Naive thymus-derived CD8-positive, alpha-beta T cell (primary cell): ENCODE measurements around the gene COL16A1. TPM values are rescaled to one million over a fixed set of nuclear protein-coding genes. Genes with fewer than 3 reads are reported as not detected.

Experiments
- ATAC-seq, 2 donors: fragments of 150-1000 bp; cut with Tn5 transposase in 1 of 2; sonication (Bioruptor Pico), chemical (Tn5 transposase) in 1 of 2; 1 replicate in 1 of 2; 2 replicates in 1 of 2; pipeline ENCODE4 v1.10.0; 2021; ENCODE audit warnings: mild to moderate bottlenecking in 2 of 2, moderate library complexity in 2 of 2
- POLR2A ChIA-PET: fragments of 350-600 bp; sonication (Branson Sonifier 250); formaldehyde crosslinking; loops from one replicate; lab custom pipeline; 2021; ENCODE audit warnings: antibody characterized with exemption; lab: Charles Lee
- DNase-seq, 10 donors: peaks; one replicate each; pipeline versions ENCODE4 v3.0.0 to v3.0.0-alpha.2; 2020 to 2022
- H3K27ac Mint-ChIP-seq, 10 donors: one replicate each; pipeline ENCODE4 v1.8.0; 2020 to 2022; ENCODE audit warnings: mild to moderate bottlenecking in 10 of 10, mixed read lengths in 10 of 10, moderate library complexity in 4 of 10, inconsistent platforms in 1 of 10
- H3K27me3 Mint-ChIP-seq, 5 donors: one replicate each; pipeline ENCODE4 v1.8.0; 2021 to 2022; ENCODE audit warnings: mixed read lengths in 5 of 5
- H3K36me3 Mint-ChIP-seq, 3 donors: one replicate each; pipeline ENCODE4 v1.8.0; 2020 to 2022; ENCODE audit warnings: mixed read lengths in 3 of 3, mild to moderate bottlenecking in 2 of 3, inconsistent platforms in 1 of 3
- H3K4me1 Mint-ChIP-seq, 4 donors: one replicate each; pipeline ENCODE4 v1.8.0; 2021 to 2022; ENCODE audit warnings: mixed read lengths in 4 of 4
- H3K4me3 Mint-ChIP-seq, 10 donors: one replicate each; pipeline ENCODE4 v1.8.0; 2020 to 2022; ENCODE audit warnings: mild to moderate bottlenecking in 10 of 10, mixed read lengths in 10 of 10, moderate library complexity in 6 of 10, inconsistent platforms in 1 of 10
- H3K9me3 Mint-ChIP-seq, 9 donors: one replicate each; pipeline ENCODE4 v1.8.0; 2020 to 2022; ENCODE audit warnings: mixed read lengths in 9 of 9, mild to moderate bottlenecking in 3 of 9, inconsistent platforms in 1 of 9, moderate library complexity in 1 of 9
- polyA plus RNA-seq, 3 donors: library from polyadenylated mRNA; unstranded; fragments of 300-500 nt; fragmentation: Illumina TruSeq; gene quantifications; one replicate each; pipeline ENCODE4 v1.2.3, GENCODE V29; 2021
- total RNA-seq, 8 experiments: library from RNA in 2 of 8; stranded (reverse) in 2 of 8; gene quantifications; one replicate each; pipeline ENCODE4 v1.2.3 and lab custom pipeline; 2021 to 2026

Gene COL16A1
- total and polyA plus RNA-seq, 5 experiments from 2014 or later: 0.20 TPM; not detected in 4

DNA sequence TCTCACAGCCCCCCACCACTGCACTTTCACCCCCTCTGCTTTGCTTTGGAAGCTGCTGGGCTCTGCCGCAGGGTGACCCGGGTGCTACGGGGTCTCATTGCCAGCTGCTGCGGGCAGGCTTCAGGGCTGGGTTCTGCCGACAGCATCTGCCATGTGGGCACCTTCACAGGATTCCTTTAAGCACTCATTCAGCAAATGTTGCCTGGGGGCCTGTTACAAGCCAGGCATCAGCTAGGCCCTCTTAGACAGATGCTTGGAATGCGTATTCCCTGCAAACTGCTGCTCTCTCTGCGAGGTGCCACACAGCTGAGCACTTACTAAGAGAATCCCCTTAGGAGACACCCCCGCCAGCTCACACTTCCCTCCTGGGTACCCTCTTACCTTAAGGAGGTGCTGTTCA lies 29.2 kb downstream of the COL16A1 start:
- POLR2A ChIA-PET: no interaction called here
- no peak for ATAC-seq
- peaks cover 0 to 17% (median 11%) of the 10 kb centered on the region in 5 donors for H3K27me3 Mint-ChIP-seq
- DNase-seq: no peak
- H3K27ac Mint-ChIP-seq: no peak overlapping the region
- no peak overlapping the region for H3K4me3 Mint-ChIP-seq
- H3K4me1 Mint-ChIP-seq: peaks cover 9 to 12% (median 10%) of the 10 kb centered on the region in 4 donors
- H3K9me3 Mint-ChIP-seq: no peaks in the 10 kb centered on the region
- H3K36me3 Mint-ChIP-seq: no peaks in the 10 kb centered on the region

DNA sequence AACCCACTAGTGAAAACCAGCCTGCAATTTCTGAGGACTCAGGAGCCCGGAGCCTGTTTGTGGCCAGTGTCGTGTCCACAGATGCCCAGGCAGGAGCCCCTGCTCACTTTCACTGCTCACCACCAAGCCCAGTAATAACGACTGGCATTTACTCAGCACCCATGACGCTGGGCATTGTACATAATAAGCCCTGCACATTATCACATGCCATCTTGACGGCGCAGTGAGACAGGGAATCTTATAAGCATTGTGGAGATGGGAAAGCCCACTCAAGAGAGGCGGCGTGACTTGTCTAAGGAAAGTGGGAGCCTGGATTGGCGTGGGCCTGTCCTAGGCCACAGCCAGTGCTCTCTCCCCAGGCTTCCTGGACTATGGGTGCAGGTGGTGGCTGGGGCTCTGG lies 30.4 kb downstream of the COL16A1 start:
- ATAC-seq (no peak), DNase-seq (no peak)
- peaks cover 9 to 15% (median 14%) of the 10 kb centered on the region in 4 donors for H3K4me1 Mint-ChIP-seq
- H3K27ac Mint-ChIP-seq: peak overlapping the region in 1 of 10 donors; percentile 28
- POLR2A ChIA-PET: no interaction called here
- no peaks in the 10 kb centered on the region for H3K36me3 Mint-ChIP-seq
- H3K4me3 Mint-ChIP-seq: no peak overlapping the region
- no peaks in the 10 kb centered on the region for H3K9me3 Mint-ChIP-seq
- peaks cover 0 to 21% (median 11%) of the 10 kb centered on the region in 5 donors for H3K27me3 Mint-ChIP-seq

DNA sequence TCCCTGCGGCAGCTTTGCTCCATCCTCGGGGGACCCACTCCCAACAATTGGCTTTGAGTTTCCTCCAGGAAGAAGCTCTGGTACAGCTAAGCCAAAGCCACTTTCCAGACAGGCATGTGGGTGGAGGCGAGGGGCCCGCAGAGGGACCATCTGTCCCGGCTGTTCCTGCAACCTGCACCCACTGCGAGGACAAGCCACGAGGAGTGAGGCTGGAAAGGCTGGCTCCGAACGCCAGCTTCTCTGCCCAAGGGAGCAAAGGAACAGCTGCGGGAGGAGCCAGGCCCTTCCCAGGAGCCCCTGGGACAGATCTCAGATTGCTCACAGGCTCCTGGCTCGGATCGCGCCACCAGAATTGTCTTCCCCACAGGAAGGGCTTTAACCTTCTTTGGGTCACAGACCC lies 30.8 kb downstream of the COL16A1 start:
- H3K4me1 Mint-ChIP-seq: peaks cover 9 to 15% (median 14%) of the 10 kb centered on the region in 4 donors
- H3K4me3 Mint-ChIP-seq: no peak overlapping the region
- H3K27ac Mint-ChIP-seq: no peak overlapping the region
- H3K9me3 Mint-ChIP-seq: no peaks in the 10 kb centered on the region
- POLR2A ChIA-PET: no interaction called here
- H3K27me3 Mint-ChIP-seq: peaks cover 0 to 21% (median 11%) of the 10 kb centered on the region in 5 donors
- DNase-seq (no peak), ATAC-seq (no peak)
- H3K36me3 Mint-ChIP-seq: no peaks in the 10 kb centered on the region

DNA sequence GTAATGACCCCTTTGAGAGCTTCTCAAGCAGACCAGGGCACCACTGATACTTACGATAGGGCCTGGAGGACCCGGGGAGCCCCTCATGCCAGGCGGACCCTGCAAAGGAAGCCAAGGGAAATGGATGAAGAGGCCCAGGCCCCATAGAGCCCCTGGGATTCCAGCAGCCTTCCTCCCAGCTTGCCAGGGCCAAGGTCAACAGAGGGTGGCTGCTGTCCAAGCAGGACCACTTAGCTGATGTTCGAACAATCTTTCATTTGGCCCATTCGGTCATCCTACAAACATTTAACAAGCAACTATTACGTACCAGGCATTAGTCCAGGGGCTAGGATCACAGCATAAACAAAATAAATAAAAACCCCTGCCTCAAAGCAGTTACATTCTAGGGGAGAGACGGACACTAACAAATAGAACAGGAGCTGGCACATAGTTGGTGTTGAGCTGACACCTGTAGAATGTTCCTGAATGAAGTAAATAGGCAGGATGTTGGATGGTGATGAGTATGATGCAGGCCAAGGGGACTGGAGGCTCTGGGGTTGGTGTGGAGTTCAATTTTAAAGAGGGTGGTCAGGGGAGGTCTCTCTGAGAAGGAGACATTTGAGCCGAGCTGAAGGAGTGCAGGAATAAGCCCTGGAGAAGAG lies 32.1 kb downstream of the COL16A1 start:
- H3K4me1 Mint-ChIP-seq: peaks cover 9 to 15% (median 14%) of the 10 kb centered on the region in 4 donors
- no peaks in the 10 kb centered on the region for H3K36me3 Mint-ChIP-seq
- no peak overlapping the region for H3K27ac Mint-ChIP-seq
- POLR2A ChIA-PET: no interaction called here
- ATAC-seq (no peak), DNase-seq (no peak)
- peaks cover 0 to 20% (median 9%) of the 10 kb centered on the region in 5 donors for H3K27me3 Mint-ChIP-seq
- H3K9me3 Mint-ChIP-seq: no peaks in the 10 kb centered on the region
- H3K4me3 Mint-ChIP-seq: no peak overlapping the region

DNA sequence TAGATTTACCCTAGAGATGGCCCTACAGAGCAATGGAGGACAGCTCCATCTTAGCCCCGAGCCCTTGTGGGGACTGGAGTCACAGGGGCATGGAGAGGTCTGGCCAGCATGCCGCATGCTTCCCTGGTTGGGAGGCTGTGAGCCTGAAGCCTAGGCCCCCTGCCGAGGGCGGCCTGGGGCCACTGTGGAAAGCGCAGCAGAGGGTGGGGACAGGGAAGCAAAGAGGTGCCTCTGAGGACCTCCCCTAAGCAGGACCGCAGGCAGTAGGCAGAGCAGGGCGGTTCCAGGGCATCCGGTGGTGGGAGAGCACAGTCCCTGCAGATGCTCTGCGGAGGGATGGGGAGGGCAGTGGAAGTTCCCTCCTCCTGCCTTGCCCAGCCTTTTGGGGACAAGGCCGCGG lies 32.7 kb downstream of the COL16A1 start:
- H3K27me3 Mint-ChIP-seq: peaks cover 0 to 20% (median 9%) of the 10 kb centered on the region in 5 donors
- ATAC-seq: no peak
- peaks cover 9 to 15% (median 14%) of the 10 kb centered on the region in 4 donors for H3K4me1 Mint-ChIP-seq
- no peaks in the 10 kb centered on the region for H3K36me3 Mint-ChIP-seq
- DNase-seq: no peak
- H3K4me3 Mint-ChIP-seq: peak overlapping the region in 6 of 10 donors; percentile 1 to 73 (median 44)
- POLR2A ChIA-PET: no interaction called here
- H3K9me3 Mint-ChIP-seq: no peaks in the 10 kb centered on the region
- no peak overlapping the region for H3K27ac Mint-ChIP-seq

DNA sequence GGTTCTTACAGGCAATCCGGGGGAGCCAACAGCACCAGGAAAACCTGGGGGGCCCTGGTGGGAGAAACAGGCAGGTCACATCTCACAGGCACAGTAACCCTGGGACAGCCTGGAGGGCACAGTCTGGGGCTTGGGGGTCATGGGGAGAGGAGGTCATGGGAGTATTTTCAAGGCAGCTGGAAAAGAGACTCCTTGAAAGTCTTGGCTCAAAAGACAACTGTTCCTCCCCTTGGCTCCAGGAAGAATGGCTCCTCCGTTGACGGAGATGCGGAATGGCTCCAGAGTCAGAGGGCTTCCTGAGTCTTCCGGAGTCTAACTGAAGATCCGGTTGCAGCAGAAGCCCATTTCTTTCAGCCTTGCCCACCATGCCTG lies 33.2 kb downstream of the COL16A1 start:
- Mint-ChIP-seq H3K27me3 (peaks cover 0 to 19% (median 9%) of the 10 kb centered on the region in 5 donors), H3K4me1 (peaks cover 9 to 15% (median 14%) of the 10 kb centered on the region in 4 donors), H3K27ac (peak overlapping the region in 3 of 10 donors; percentile 69 to 80 (median 80)), H3K36me3 (no peaks in the 10 kb centered on the region), H3K4me3 (peak overlapping the region; percentile 68 to 94 (median 84)), H3K9me3 (no peaks in the 10 kb centered on the region)
- ATAC-seq: no peak
- POLR2A ChIA-PET: no interaction called here
- DNase-seq: no peak

DNA sequence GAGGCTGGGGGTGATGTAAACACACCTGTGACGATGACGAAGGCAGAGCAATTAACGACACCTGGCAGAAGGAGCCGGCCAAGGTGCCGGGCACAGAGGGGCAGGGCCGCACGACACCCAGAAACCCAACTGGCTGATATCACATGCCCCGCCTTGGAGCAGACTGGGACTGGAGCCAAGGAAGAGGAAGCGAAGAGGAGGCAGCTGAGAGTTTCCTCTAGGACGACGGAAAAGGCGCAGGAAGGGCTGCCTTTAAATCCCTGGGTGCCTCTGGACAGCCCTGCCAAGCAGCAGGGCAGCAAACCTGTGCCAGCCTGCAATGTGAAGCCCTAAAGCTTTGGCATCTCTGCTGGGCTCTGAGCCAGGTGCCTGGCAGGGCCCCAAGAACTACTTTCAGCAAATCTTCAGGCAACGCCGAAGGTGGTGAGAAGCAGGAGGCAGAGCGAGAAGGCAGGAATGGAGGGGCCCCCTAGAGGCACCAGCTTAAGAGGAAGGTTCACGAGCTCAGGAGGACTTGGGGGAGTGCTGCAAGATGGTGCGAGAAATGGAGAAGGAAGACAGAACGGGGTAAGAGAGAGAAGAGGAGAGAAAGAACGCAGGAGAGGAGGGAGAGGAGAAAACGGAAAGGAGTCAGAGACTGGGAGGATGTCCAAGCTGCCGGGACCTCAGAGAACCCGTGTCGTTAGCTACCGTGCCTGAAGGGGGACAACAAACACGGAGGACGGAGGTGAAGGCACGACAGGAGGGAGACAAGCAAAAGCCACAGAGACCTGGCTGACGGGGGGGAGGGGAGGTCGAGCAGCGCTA lies 33.8 kb downstream of the COL16A1 start:
- DNase-seq (peak; percentile 14 to 75 (median 45)), ATAC-seq (peak; percentile 96 to 98)
- Mint-ChIP-seq H3K4me3 (peak overlapping the region; percentile 68 to 94 (median 84)), H3K36me3 (no peaks in the 10 kb centered on the region), H3K4me1 (peaks cover 9 to 15% (median 14%) of the 10 kb centered on the region in 4 donors), H3K27ac (peak overlapping the region in 8 of 10 donors; percentile 15 to 80 (median 72)), H3K27me3 (peaks cover 0 to 15% (median 7%) of the 10 kb centered on the region in 5 donors), H3K9me3 (no peaks in the 10 kb centered on the region)
- POLR2A ChIA-PET: interaction anchor here (0.6 to 2.4 kb wide), 2 partner anchors 21 to 119 kb away, joined by 3 to 6 read pairs; no protein-coding TSS in a partner anchor

DNA sequence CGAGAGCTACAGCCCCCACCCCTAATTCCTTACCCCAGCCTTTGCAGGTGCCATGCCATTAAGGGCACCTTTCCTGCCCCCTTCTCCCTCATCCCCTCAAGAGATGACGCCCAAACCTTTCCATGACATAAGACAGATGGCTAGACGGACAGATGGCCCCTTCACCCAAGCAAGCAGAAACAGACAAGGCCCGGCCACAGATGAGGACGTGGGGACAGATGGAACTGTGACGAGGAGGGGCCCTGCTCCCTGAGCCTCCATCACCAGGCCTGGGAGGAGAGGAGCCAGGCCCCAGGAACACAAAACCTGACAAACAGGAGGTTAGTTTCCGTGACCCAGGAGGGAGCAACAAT lies 34.4 kb downstream of the COL16A1 start:
- peak overlapping the region in 1 of 10 donors; percentile 80 for H3K27ac Mint-ChIP-seq
- H3K9me3 Mint-ChIP-seq: no peaks in the 10 kb centered on the region
- no peak for ATAC-seq

DNA sequence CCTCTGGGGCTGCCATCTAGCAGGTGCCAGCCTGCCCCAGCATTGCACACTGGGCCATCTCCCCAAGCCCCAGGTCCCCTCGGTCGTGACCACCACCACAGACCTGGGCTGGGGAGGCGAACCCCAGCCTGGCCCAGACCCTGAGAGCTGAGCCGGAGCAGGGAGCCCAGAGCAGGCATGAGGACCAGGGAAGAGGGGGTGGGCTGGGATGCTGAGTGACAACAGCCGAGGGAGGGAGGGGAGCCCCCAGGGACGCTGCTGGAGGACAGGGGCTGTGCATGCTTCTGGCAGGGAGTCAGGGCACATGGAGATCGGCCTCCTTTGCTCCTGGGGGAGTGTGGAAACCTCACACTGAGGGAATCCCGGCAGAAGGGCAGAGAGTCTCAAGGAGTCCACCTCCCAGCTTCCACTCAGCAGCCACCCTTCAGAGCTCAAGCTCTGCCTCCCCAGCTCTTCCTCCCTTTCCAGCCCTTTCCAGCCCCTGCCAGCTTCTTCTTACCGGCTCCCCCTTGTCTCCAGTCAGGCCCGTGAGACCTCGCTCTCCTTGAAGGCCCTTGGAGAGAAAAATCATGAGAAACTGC lies 35.4 kb downstream of the COL16A1 start:
- ATAC-seq (no peak), DNase-seq (no peak)
- Mint-ChIP-seq H3K9me3 (no peaks in the 10 kb centered on the region), H3K27ac (no peak overlapping the region), H3K4me3 (no peak overlapping the region), H3K4me1 (peaks cover 9 to 19% (median 14%) of the 10 kb centered on the region in 4 donors), H3K27me3 (peaks cover 0 to 18% (median 7%) of the 10 kb centered on the region in 5 donors), H3K36me3 (no peaks in the 10 kb centered on the region)
- POLR2A ChIA-PET: interaction anchor here (2.4 kb wide), 1 partner anchor 121 kb away, joined by 6 read pairs; no protein-coding TSS in a partner anchor

More for the DNA sequence above, 34.4 kb downstream of the COL16A1 start:
- Mint-ChIP-seq H3K27me3 (peaks cover 0 to 15% (median 7%) of the 10 kb centered on the region in 5 donors), H3K36me3 (no peaks in the 10 kb centered on the region), H3K4me3 (peak overlapping the region in 7 of 10 donors; percentile 15 to 94 (median 60)), H3K4me1 (peaks cover 9 to 15% (median 14%) of the 10 kb centered on the region in 4 donors)
- POLR2A ChIA-PET: interaction anchor here (0.6 to 2.4 kb wide), 2 partner anchors 21 to 120 kb away, joined by 3 to 6 read pairs; no protein-coding TSS in a partner anchor
- DNase-seq: no peak

DNA sequence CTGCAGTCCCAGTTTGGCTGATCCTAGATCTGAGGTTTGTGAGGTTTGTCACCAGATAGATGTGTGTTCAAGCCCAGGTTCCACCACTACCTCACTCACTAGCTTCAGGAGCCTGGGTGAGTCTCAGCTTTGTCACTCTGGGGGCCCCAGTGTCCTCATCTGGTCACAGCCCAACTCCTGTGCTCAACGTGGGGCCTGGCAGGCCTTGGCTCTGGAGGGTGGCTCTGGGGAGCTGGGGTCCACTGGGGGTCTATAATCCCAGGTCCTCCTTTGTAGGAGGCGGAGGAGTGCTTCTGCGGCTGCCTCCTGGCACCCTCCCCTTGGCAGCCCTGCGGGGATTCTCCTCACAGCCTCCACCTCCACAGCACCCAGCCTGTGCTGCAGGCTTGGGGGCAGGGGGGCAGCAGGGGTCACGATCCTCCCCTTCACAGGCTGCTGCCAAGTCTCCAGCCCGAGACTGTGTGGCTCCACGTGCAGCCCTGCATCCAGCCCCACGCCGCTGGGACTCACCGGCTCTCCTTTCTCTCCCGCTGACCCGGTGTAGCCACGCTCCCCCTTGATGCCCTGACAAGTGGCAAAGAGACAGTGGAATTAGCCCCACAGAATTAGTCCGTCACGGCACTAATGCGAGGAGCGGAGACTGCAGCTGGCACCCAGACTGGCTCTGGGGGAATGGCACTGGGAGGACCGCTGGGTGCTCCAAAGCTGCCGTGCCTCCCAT lies 36.6 kb downstream of the COL16A1 start:
- Mint-ChIP-seq H3K4me3 (no peak overlapping the region), H3K27ac (no peak overlapping the region), H3K9me3 (no peaks in the 10 kb centered on the region), H3K27me3 (peaks cover 0 to 18% (median 7%) of the 10 kb centered on the region in 5 donors), H3K4me1 (peaks cover 9 to 19% (median 14%) of the 10 kb centered on the region in 4 donors), H3K36me3 (no peaks in the 10 kb centered on the region)
- POLR2A ChIA-PET: interaction anchor here (1.3 to 2.4 kb wide), 2 partner anchors 122 kb away, joined by 6 to 7 read pairs; no protein-coding TSS in a partner anchor
- no peak for ATAC-seq
- no peak for DNase-seq

DNA sequence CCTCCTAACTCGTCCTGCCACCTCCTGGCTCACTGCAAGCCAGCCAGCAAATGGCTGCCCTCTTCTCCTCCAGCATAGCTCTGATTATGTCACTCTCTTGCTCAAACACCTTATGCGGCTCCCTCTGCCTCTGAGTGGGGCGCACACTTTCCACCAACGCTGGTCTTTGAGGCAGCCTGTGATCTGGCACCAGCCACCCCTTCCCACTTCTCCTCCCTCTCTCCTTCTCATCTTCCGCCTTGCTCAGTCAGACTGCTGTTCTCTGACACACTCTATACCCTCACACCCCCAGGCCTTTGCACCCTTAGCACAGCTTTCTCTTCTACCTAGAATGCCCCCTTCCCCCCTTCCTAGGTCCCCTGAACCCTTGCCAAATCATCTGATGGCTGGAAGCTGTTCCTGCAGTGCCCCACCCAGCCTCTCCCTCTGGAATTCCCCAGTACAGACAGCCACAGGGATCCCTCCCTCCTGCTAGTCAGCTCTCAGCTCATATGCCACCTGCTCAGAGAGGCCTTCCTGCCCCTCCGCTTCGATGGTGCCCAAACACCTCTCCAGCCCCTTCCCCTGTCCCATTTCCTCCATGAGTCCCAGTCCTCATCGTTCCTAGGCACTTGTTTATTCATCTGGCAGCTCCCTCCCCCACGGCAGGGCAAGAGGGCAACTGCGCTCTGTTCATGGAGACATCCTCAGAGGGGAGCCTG lies 37.4 kb downstream of the COL16A1 start:
- POLR2A ChIA-PET: interaction anchor here (1.3 kb wide), 1 partner anchor 123 kb away, joined by 7 read pairs; no protein-coding TSS in a partner anchor
- H3K4me1 Mint-ChIP-seq: peaks cover 9 to 17% (median 14%) of the 10 kb centered on the region in 4 donors
- ATAC-seq (no peak), DNase-seq (no peak)
- H3K9me3 Mint-ChIP-seq: no peaks in the 10 kb centered on the region
- peaks cover 0 to 13% (median 4%) of the 10 kb centered on the region in 5 donors for H3K27me3 Mint-ChIP-seq
- no peaks in the 10 kb centered on the region for H3K36me3 Mint-ChIP-seq
- H3K27ac Mint-ChIP-seq: peak overlapping the region in 2 of 10 donors; percentile 1
- H3K4me3 Mint-ChIP-seq: no peak overlapping the region
